GM18520 (cell line): ENCODE measurements around the gene SCUBE3.

Experiments used
- ATAC-seq: cut with Tn5 transposase; IDR thresholded peaks from one replicate; pipeline ENCODE4 v1.9.1; 2021; ENCODE audit not compliant: unreplicated experiment

Gene SCUBE3

DNA sequence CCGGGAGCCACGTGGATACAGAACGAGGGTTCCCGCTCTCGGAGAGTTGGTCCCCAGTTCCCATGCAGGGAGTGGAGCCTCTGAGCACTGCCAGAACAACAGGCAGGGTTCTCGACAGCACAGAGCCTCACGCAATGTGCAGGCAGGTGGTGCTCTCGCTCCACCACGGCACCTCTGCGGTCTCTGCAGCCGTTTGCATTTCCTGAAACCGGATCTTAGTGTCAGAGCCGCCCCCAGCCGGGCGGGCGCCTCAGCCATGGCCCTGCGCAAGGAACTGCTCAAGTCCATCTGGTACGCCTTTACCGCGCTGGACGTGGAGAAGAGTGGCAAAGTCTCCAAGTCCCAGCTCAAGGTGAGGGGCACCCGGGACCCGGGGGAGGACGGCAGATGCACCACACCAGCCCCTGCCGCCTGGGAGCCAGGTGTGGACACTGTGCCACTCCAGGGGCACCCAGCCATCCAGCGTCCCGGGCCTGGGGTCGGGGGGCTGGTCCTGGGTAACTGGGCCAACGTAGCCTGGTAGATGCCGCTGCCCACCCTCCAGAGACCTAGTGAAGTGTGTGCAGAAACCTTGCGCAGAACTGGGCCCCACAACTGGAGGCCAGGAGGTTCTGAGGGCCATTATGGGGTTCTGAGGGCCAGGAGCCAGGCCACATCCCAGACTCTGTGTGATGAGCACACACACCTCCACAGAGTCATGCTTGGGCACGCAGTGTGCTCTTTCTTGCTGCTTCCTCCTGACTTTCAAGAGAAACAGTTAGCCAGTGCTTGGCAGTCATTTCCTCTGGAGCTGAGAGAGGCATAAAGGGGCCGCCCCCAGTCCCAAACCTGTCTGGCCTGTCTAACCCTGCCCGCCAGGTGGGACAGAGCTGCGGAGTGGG lies 84.1 kb downstream of the SCUBE3 start, which contains the start of gene DEF6:
DEF6 (plus strand) TSS at position 218 of the 881 bp plus-strand sequence; CDS start at position 257, 39 bp downstream.
- ATAC-seq = peak; percentile 62

DNA sequence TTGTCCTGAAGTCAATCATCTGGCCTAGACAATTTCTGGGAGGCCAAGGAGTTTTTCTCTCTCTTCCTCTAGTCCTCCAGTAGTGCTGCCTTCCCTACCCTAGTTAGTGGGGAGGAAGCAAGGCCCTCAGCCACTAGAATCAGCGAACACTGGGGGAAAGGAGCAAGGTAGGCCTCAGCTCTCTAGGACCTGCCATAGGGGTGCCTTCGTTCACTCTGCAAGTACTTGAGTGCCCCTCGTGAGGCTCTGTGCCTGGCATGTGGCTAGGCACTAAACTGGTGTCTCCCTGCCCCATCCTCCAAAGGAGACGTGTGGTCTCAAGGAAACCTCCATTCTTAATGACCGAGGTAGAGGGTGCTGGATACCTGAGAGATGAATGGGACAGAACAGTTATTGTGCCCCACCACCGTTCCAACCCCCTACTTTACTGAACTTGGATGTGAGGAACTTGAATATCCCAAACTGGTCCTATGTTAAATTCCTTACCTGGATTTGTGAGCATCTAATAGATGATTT lies 84.9 kb downstream of the SCUBE3 start:
- ATAC-seq = no peak

DNA sequence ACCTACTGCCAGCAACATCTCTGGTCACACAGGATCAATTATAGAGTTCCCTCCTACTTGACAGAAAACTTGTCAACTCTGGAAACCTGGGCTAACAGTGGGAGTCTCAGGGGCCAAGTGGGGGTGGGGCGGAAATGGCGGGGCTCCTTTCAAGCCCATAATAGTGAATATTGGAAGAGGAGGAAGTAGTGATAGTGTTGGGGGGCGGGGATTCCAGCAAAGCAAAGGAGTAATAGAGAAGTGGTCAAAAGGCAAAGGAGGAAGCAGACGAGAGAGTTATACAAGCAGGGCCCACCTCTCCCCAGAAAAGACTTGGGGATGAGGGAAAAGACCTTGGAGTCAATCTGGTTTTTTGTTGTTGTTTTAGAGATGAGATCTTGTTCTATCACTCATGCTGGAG lies 85.9 kb downstream of the SCUBE3 start:
- ATAC-seq = no peak

DNA sequence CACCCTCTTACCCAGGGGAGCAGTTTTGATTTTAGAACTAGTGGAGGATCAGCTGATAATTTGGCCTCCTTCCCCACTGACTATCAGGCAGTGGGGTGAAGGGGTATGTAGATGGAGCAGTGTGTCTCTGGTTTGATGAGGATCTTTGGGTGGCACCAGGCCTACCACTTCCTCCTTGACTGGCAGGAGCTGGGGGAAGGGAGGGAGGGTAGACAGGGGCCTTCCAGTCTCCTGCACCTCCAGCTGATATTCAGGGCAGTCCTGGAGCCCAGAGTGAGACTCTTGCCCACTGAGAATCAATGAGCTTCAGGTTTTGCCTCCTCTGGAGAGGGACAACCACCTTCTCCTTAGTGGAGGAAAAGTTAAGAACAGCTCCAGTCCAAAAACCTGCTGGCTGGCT lies 87.1 kb downstream of the SCUBE3 start:
- no peak for ATAC-seq
